ENCODE data around the gene LANCL2. TPM values are rescaled to one million over a fixed set of nuclear protein-coding genes. Genes with fewer than 3 reads are reported as not detected.
A peak's percentile ranks its signal among the peaks of the same experiment; 100 is the strongest.

The LANCL2 gene
- total RNA-seq, 1 experiment from 2014 or later, result 21.8 TPM

DNA sequence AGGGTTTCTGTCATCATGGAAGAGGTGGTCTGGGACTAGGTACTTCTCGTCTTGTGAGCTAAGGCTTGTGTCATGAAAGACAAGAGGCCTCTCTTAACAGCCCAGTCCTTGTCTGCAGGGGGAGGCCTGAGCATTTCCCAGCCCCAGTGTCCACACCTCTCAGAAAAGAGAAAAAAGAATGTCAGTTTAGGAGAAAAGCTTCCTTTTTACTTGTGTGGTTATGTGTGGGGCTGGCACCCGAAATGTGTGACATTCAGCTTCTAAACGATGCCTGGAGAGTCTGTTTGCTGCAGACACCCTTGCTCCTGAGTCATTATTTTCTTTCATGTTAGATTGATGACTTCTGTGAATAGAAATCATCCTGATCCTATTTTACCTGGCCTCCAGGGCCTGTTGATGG lies 67.4 kb downstream of the LANCL2 start:
- no peaks in the 10 kb centered on the region for H3K9me3 ChIP-seq (ENCODE audit: insufficient read depth, low read depth)
- no peaks in the 10 kb centered on the region for H3K79me2 ChIP-seq (ENCODE audit: low read depth)
- H3K4me2 ChIP-seq, result no peak overlapping the region
- intact Hi-C loops (cut with micrococcal nuclease; ENCODE audit: unreplicated experiment), result loop anchor here (10.0 kb wide), 5 partner anchors 142 to 582 kb away; partner anchors contain the start of genes NIPSNAP2 and VOPP1
- H2AFZ ChIP-seq, result no peak overlapping the region
- no peaks in the 10 kb centered on the region for H4K20me1 ChIP-seq (ENCODE audit: insufficient read depth)
- H3K9me2 ChIP-seq (ENCODE audit: insufficient read depth), result no peaks in the 10 kb centered on the region
- no peak for DNase-seq
- ChIA-PET CTCF (no interaction called here), POLR2A (ENCODE audit: unreplicated experiment) (no interaction called here)
- no TSS peak for BruUV-seq (replicated peaks)
- no peaks in the 10 kb centered on the region for H3K27me3 ChIP-seq (ENCODE audit: insufficient read depth, low read depth)
- H3K36me3 ChIP-seq (ENCODE audit: low read depth), result no peaks in the 10 kb centered on the region
- H3K4me3 ChIP-seq, result no peak overlapping the region
- no peaks in the 10 kb centered on the region for H3K4me1 ChIP-seq (replicated peaks; ENCODE audit: insufficient read depth)
- TF ChIP-seq, protein P1, sequence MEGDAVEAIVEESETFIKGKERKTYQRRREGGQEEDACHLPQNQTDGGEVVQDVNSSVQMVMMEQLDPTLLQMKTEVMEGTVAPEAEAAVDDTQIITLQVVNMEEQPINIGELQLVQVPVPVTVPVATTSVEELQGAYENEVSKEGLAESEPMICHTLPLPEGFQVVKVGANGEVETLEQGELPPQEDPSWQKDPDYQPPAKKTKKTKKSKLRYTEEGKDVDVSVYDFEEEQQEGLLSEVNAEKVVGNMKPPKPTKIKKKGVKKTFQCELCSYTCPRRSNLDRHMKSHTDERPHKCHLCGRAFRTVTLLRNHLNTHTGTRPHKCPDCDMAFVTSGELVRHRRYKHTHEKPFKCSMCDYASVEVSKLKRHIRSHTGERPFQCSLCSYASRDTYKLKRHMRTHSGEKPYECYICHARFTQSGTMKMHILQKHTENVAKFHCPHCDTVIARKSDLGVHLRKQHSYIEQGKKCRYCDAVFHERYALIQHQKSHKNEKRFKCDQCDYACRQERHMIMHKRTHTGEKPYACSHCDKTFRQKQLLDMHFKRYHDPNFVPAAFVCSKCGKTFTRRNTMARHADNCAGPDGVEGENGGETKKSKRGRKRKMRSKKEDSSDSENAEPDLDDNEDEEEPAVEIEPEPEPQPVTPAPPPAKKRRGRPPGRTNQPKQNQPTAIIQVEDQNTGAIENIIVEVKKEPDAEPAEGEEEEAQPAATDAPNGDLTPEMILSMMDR (conservative IDR thresholded peaks at IDR 0.05), result no peak
- no peak overlapping the region for H3K27ac ChIP-seq
- no peaks in the 10 kb centered on the region for H3F3A ChIP-seq (ENCODE audit: insufficient read depth, low read depth)

DNA sequence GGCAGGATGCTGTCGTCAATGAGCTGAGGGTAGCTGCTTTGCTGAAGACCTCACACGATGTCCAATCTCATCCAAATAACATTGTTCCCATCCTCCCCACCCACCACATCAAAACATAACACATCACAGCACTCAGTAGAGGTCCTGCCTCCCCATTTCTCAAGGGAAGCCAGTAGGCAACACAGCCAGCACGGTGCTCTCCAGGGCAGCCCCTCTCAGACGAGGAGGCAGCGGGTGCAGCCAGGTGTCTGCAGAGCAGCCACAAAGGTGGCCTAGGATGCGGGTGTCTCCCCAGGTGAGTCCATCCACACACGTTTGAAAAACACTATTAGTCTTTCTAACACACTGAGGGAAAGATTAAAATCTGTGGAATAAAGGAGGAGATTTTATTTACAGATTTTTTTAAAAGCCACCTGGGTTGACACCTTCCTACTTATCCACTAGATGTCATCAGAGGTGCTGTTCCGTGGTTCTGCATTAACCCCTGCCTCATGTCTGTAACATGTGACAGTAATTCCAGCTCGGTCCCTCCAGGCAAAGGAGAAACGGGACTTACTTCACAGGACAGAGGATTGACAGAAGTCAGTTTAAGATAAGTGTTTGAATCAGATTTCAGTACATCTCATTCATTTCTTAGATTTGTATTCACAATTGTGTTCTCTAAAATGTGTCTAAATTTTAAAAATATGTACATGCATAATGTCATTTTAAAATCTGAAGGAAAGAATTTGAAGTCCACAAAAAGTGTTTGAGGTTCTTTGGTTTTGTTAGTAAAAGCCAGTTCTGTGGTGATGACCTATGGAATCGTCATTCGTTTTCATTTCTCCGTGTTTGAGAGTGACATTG lies 68.0 kb downstream of the LANCL2 start:
- Histone ChIP-seq H2AFZ (no peak overlapping the region), H4K20me1 (ENCODE audit: insufficient read depth) (no peaks in the 10 kb centered on the region), H3K27me3 (ENCODE audit: insufficient read depth, low read depth) (no peaks in the 10 kb centered on the region), H3K4me1 (replicated peaks; ENCODE audit: insufficient read depth) (no peaks in the 10 kb centered on the region), H3K4me2 (no peak overlapping the region), H3K9me3 (ENCODE audit: insufficient read depth, low read depth) (no peaks in the 10 kb centered on the region), H3K27ac (no peak overlapping the region), H3K36me3 (ENCODE audit: low read depth) (no peaks in the 10 kb centered on the region), H3K79me2 (ENCODE audit: low read depth) (no peaks in the 10 kb centered on the region), H3K4me3 (no peak overlapping the region), H3F3A (ENCODE audit: insufficient read depth, low read depth) (no peaks in the 10 kb centered on the region), H3K9me2 (ENCODE audit: insufficient read depth) (no peaks in the 10 kb centered on the region)
- TF ChIP-seq, protein P1 (conservative IDR thresholded peaks at IDR 0.05), result peak; percentile 93
- no peak for TF ChIP-seq EZH2 (IDR thresholded peaks at IDR 0.05; ENCODE audit: low read depth)
- ChIA-PET POLR2A (ENCODE audit: unreplicated experiment) (interaction anchor here (0.7 kb wide), 1 partner anchor 516 kb away, joined by 4 read pairs; no protein-coding TSS in a partner anchor), CTCF (no interaction called here)
- DNase-seq, result peak; percentile 47 to 79
- intact Hi-C loops (cut with micrococcal nuclease; ENCODE audit: unreplicated experiment), result loop anchor here (1.0 to 10.0 kb wide), 7 partner anchors 142 to 641 kb away; partner anchors contain the start of genes NIPSNAP2 and VOPP1
- BruUV-seq (replicated peaks), result no TSS peak

GRCh38 chr7:55435466-55435865 lies 70.3 kb downstream of the LANCL2 start:
- CTCF ChIA-PET, result interaction anchor here (0.6 kb wide), 1 partner anchor 293 kb away, joined by 10 read pairs; no protein-coding TSS in a partner anchor
- no peak for TF ChIP-seq EZH2 (IDR thresholded peaks at IDR 0.05; ENCODE audit: low read depth)
- no peaks in the 10 kb centered on the region for H3K9me3 ChIP-seq (ENCODE audit: insufficient read depth, low read depth)
- POLR2A ChIA-PET (ENCODE audit: unreplicated experiment), result no interaction called here
- no peak overlapping the region for H2AFZ ChIP-seq
- no peaks in the 10 kb centered on the region for H3K4me1 ChIP-seq (replicated peaks; ENCODE audit: insufficient read depth)
- intact Hi-C loops (cut with micrococcal nuclease; ENCODE audit: unreplicated experiment), result loop anchor here (5.0 to 10.0 kb wide), 6 partner anchors 67 to 579 kb away; partner anchors contain the start of genes NIPSNAP2 and VOPP1
- no peaks in the 10 kb centered on the region for H3K27me3 ChIP-seq (ENCODE audit: insufficient read depth, low read depth)
- H3K4me2 ChIP-seq, result no peak overlapping the region
- H3K27ac ChIP-seq, result no peak overlapping the region
- no peaks in the 10 kb centered on the region for H4K20me1 ChIP-seq (ENCODE audit: insufficient read depth)
- no peaks in the 10 kb centered on the region for H3K9me2 ChIP-seq (ENCODE audit: insufficient read depth)
- no peaks in the 10 kb centered on the region for H3K79me2 ChIP-seq (ENCODE audit: low read depth)
- DNase-seq, result no peak
- no TSS peak for BruUV-seq (replicated peaks)
- H3K4me3 ChIP-seq, result no peak overlapping the region
- H3F3A ChIP-seq (ENCODE audit: insufficient read depth, low read depth), result no peaks in the 10 kb centered on the region
- no peaks in the 10 kb centered on the region for H3K36me3 ChIP-seq (ENCODE audit: low read depth)

Measured in PC-9 (cell line).